HepG2 (cell line): ENCODE data around the gene GUCA1A. TPM values are rescaled to one million over a fixed set of nuclear protein-coding genes. Genes with fewer than 3 reads are reported as not detected.

ENCODE experiments used
- ATF7-NPFF ChIP-seq: sonication (generic); formaldehyde crosslinking; IDR thresholded peaks from 2 replicates; pipeline ENCODE4 v1.8.1; 2023; ENCODE audit warnings: mild to moderate bottlenecking, low read depth, missing genetic modification reagents, moderate library complexity
- HES4 ChIP-seq: sonication (generic); formaldehyde crosslinking; IDR thresholded peaks from 2 replicates; pipeline ENCODE4 v1.9.0; 2021; ENCODE audit warnings: mild to moderate bottlenecking, missing genetic modification reagents, borderline replicate concordance
- HMGA1 ChIP-seq: sonication (generic); formaldehyde crosslinking; conservative IDR thresholded peaks from 2 replicates; pipeline ENCODE4 v1.4.0; 2020; ENCODE audit warnings: missing genetic modification reagents
- MIER3 ChIP-seq: IDR thresholded peaks from 2 replicates; pipeline ENCODE4 v1.6.1; 2016; ENCODE audit warnings: missing compliant biosample characterization, borderline replicate concordance
- NCOA5 ChIP-seq: sonication (generic); formaldehyde crosslinking; IDR thresholded peaks from 2 replicates; pipeline ENCODE4 v1.4.0; 2020; ENCODE audit warnings: missing genetic modification reagents
- PITX1 ChIP-seq: sonication (generic); formaldehyde crosslinking; IDR thresholded peaks from 2 replicates; pipeline ENCODE4 v1.5.1; 2020; ENCODE audit warnings: mild to moderate bottlenecking, missing genetic modification reagents
- TRIM24 ChIP-seq: sonication (generic); formaldehyde crosslinking; IDR thresholded peaks from 2 replicates; pipeline ENCODE4 v1.8.0; 2022; ENCODE audit warnings: mild to moderate bottlenecking, missing genetic modification reagents
- ZBTB20 ChIP-seq: sonication (generic); formaldehyde crosslinking; IDR thresholded peaks from 2 replicates; pipeline ENCODE4 v1.8.1; 2023; ENCODE audit warnings: missing genetic modification reagents, low read depth, mild to moderate bottlenecking, borderline replicate concordance
- ZNF569 ChIP-seq: sonication (generic); formaldehyde crosslinking; IDR thresholded peaks from 2 replicates; pipeline ENCODE4 v1.5.0; 2020; ENCODE audit warnings: mild to moderate bottlenecking, missing genetic modification reagents, moderate library complexity, borderline replicate concordance
- ZNF589 ChIP-seq: sonication (generic); formaldehyde crosslinking; conservative IDR thresholded peaks from 2 replicates; pipeline ENCODE4 v1.8.0; 2022; ENCODE audit warnings: mild to moderate bottlenecking, moderate library complexity, missing genetic modification reagents
- polyA plus RNA-seq, 8 experiments: library from polyadenylated mRNA; depleted of rRNA in 3 of 8; stranded (reverse) in 7 of 8; unstranded in 1 of 8; fragments of >200 nt; fragmentation: Illumina TruSeq in 4 of 8; extraction: Trizol in 4 of 8; gene quantifications; 2 replicates each; pipeline versions ENCODE4 v1.2.1 to v1.2.3, GENCODE V29; 2011 to 2016; ENCODE audit warnings: low read depth in 4 of 8, missing spikeins in 1 of 8, mixed read lengths in 1 of 8; ENCODE audit not compliant: insufficient read depth in 1 of 8
- total RNA-seq, 5 experiments: library from RNA; depleted of rRNA; stranded (reverse); fragments of >200 nt; fragmentation: Illumina TruSeq; extraction: Trizol; gene quantifications; 2 replicates each; pipeline ENCODE4 v1.2.3, GENCODE V29; 2016; ENCODE audit warnings: low read depth in 1 of 5
- TF ChIP-seq, protein P1 (sequence below): sonication (generic); formaldehyde crosslinking; IDR thresholded peaks from 2 replicates; pipeline ENCODE4 v1.5.0; 2020; ENCODE audit warnings: mild to moderate bottlenecking, missing genetic modification reagents, borderline replicate concordance
- TF ChIP-seq, protein P2 (sequence below): sonication (generic); formaldehyde crosslinking; IDR thresholded peaks from 2 replicates; pipeline ENCODE4 v1.4.0; 2020; ENCODE audit warnings: missing genetic modification reagents, mild to moderate bottlenecking, borderline replicate concordance
- TF ChIP-seq, protein P3 (sequence below): sonication (generic); formaldehyde crosslinking; IDR thresholded peaks from 2 replicates; pipeline ENCODE4 v1.5.1; 2020; ENCODE audit warnings: mild to moderate bottlenecking, missing genetic modification reagents
- TF ChIP-seq, protein P4 (sequence below): sonication (generic); formaldehyde crosslinking; IDR thresholded peaks from 2 replicates; pipeline ENCODE4 v1.4.0; 2020; ENCODE audit warnings: missing genetic modification reagents

The GUCA1A gene
- total and polyA plus RNA-seq, 2 of the 13 experiments (the other 11 are each of a cell fraction or from before 2014, with no cell fraction given): not detected

DNA sequence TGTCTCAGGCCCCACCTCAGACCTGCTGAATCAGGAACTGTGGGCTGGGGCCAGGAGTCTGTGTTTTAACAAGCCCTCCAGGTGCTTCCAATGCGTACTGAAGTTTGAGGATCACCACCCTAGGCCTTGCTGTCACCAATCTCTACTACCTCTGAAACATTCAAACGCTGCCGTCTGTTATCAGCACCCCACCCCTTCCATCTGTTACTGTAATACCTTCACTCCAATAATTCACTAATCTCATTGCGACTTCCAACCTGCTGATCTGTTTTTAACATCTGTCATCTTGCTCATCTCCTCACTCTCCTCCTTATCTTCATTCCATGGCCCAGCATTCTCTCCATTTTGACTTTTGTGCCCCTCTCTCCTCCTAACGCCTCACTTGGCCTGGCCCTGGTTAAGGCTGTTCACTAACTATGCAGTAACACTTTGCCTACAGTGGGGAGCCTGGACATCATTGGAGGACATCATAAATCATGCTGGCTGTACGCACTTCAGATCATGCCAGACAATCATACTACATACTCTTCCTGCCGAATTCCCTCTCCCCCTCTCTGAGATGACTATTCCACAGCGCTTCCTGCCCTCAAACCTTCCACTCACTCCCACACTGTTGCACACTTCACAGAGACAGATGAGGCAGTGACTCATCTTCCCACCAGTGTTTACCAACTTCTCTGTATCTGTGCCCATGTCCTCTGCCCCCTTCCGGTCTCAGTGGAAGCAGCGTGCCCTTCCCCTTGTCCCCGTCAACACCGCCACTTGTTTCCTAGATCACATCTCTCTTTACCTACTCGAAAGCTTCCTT, 24.6 kb downstream of the GUCA1A start (continued):
- TF ChIP-seq HES4 (no peak), HMGA1 (CRISPR knock-in tag) (no peak), TRIM24 (CRISPR knock-in tag) (no peak), NCOA5 (CRISPR knock-in tag) (no peak), MIER3 (CRISPR knock-in tag) (no peak), PITX1 (no peak), ATF7-NPFF (CRISPR knock-in tag) (no peak), ZNF589 (CRISPR knock-in tag) (no peak), ZNF569 (CRISPR knock-in tag) (no peak), ZBTB20 (CRISPR knock-in tag) (no peak)
- TF ChIP-seq, protein P1, sequence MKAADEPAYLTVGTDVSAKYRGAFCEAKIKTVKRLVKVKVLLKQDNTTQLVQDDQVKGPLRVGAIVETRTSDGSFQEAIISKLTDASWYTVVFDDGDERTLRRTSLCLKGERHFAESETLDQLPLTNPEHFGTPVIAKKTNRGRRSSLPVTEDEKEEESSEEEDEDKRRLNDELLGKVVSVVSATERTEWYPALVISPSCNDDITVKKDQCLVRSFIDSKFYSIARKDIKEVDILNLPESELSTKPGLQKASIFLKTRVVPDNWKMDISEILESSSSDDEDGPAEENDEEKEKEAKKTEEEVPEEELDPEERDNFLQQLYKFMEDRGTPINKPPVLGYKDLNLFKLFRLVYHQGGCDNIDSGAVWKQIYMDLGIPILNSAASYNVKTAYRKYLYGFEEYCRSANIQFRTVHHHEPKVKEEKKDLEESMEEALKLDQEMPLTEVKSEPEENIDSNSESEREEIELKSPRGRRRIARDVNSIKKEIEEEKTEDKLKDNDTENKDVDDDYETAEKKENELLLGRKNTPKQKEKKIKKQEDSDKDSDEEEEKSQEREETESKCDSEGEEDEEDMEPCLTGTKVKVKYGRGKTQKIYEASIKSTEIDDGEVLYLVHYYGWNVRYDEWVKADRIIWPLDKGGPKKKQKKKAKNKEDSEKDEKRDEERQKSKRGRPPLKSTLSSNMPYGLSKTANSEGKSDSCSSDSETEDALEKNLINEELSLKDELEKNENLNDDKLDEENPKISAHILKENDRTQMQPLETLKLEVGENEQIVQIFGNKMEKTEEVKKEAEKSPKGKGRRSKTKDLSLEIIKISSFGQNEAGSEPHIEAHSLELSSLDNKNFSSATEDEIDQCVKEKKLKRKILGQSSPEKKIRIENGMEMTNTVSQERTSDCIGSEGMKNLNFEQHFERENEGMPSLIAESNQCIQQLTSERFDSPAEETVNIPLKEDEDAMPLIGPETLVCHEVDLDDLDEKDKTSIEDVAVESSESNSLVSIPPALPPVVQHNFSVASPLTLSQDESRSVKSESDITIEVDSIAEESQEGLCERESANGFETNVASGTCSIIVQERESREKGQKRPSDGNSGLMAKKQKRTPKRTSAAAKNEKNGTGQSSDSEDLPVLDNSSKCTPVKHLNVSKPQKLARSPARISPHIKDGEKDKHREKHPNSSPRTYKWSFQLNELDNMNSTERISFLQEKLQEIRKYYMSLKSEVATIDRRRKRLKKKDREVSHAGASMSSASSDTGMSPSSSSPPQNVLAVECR (CRISPR knock-in tag): peak; percentile 26; the same call in 1 of the 2 replicates
- TF ChIP-seq, protein P2, sequence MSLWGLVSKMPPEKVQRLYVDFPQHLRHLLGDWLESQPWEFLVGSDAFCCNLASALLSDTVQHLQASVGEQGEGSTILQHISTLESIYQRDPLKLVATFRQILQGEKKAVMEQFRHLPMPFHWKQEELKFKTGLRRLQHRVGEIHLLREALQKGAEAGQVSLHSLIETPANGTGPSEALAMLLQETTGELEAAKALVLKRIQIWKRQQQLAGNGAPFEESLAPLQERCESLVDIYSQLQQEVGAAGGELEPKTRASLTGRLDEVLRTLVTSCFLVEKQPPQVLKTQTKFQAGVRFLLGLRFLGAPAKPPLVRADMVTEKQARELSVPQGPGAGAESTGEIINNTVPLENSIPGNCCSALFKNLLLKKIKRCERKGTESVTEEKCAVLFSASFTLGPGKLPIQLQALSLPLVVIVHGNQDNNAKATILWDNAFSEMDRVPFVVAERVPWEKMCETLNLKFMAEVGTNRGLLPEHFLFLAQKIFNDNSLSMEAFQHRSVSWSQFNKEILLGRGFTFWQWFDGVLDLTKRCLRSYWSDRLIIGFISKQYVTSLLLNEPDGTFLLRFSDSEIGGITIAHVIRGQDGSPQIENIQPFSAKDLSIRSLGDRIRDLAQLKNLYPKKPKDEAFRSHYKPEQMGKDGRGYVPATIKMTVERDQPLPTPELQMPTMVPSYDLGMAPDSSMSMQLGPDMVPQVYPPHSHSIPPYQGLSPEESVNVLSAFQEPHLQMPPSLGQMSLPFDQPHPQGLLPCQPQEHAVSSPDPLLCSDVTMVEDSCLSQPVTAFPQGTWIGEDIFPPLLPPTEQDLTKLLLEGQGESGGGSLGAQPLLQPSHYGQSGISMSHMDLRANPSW (CRISPR knock-in tag): no peak
- TF ChIP-seq, protein P3, sequence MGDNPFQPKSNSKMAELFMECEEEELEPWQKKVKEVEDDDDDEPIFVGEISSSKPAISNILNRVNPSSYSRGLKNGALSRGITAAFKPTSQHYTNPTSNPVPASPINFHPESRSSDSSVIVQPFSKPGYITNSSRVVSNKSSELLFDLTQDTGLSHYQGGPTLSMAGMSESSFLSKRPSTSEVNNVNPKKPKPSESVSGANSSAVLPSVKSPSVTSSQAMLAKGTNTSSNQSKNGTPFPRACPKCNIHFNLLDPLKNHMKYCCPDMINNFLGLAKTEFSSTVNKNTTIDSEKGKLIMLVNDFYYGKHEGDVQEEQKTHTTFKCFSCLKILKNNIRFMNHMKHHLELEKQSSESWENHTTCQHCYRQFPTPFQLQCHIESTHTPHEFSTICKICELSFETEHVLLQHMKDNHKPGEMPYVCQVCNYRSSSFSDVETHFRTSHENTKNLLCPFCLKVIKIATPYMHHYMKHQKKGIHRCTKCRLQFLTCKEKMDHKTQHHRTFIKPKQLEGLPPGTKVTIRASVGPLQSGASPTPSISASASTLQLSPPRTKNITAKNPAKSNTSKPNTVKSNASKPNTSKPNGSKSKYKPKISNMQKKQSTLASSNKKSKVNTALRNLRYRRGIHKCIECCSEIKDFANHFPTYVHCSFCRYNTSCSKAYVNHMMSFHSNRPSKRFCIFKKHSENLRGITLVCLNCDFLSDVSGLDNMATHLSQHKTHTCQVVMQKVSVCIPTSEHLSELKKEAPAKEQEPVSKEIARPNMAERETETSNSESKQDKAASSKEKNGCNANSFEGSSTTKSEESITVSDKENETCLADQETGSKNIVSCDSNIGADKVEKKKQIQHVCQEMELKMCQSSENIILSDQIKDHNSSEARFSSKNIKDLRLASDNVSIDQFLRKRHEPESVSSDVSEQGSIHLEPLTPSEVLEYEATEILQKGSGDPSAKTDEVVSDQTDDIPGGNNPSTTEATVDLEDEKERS (CRISPR knock-in tag): no peak
- TF ChIP-seq, protein P4, sequence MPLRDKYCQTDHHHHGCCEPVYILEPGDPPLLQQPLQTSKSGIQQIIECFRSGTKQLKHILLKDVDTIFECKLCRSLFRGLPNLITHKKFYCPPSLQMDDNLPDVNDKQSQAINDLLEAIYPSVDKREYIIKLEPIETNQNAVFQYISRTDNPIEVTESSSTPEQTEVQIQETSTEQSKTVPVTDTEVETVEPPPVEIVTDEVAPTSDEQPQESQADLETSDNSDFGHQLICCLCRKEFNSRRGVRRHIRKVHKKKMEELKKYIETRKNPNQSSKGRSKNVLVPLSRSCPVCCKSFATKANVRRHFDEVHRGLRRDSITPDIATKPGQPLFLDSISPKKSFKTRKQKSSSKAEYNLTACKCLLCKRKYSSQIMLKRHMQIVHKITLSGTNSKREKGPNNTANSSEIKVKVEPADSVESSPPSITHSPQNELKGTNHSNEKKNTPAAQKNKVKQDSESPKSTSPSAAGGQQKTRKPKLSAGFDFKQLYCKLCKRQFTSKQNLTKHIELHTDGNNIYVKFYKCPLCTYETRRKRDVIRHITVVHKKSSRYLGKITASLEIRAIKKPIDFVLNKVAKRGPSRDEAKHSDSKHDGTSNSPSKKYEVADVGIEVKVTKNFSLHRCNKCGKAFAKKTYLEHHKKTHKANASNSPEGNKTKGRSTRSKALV (CRISPR knock-in tag): no peak
